SK-N-SH treated with all-trans-retinoic acid at 6 μM for 48 hours (cell line): ENCODE results near the gene FGG.

Experiments
- BACH2 ChIP-seq: fragments of 250-450 bp; sonication (Bioruptor Pico); IDR thresholded peaks from 2 replicates; pipeline ENCODE4 v1.9.0; 2021; ENCODE audit warnings: mild to moderate bottlenecking, borderline replicate concordance
- ESRRG ChIP-seq: fragments of 250-450 bp; sonication (Bioruptor Pico); IDR thresholded peaks from 2 replicates; pipeline ENCODE4 v1.6.1; 2021; ENCODE audit warnings: mild to moderate bottlenecking
- RARB ChIP-seq: fragments of 250-450 bp; sonication (Bioruptor Pico); IDR thresholded peaks from 2 replicates; pipeline ENCODE4 v1.8.0; 2021; ENCODE audit warnings: mild to moderate bottlenecking, moderate library complexity
- TCF4 ChIP-seq: fragments of 250-450 bp; sonication (Bioruptor Pico); IDR thresholded peaks from 2 replicates; pipeline ENCODE4 v1.8.0; 2021; ENCODE audit warnings: mild to moderate bottlenecking, moderate library complexity, borderline replicate concordance
- TOX ChIP-seq: fragments of 250-450 bp; sonication (Bioruptor Pico); IDR thresholded peaks from 2 replicates; pipeline ENCODE4 v1.8.0; 2021; ENCODE audit warnings: mild to moderate bottlenecking, moderate library complexity, borderline replicate concordance
- ZFP3 ChIP-seq: fragments of 250-450 bp; sonication (Bioruptor Pico); IDR thresholded peaks from 2 replicates; pipeline ENCODE4 v1.5.0; 2020; ENCODE audit warnings: mild to moderate bottlenecking, moderate library complexity
- ZNF565 ChIP-seq: fragments of 450-650 bp; formaldehyde crosslinking; conservative IDR thresholded peaks from 2 replicates; pipeline ENCODE4 v1.5.0; 2020; ENCODE audit warnings: low read depth, mild to moderate bottlenecking, moderate library complexity
- TF ChIP-seq, protein P1 (sequence below): fragments of 250-450 bp; sonication (Bioruptor Pico); IDR thresholded peaks from 2 replicates; pipeline ENCODE4 v1.8.0; 2020; ENCODE audit warnings: mild to moderate bottlenecking, moderate library complexity, borderline replicate concordance
- TF ChIP-seq, protein P2 (sequence below): fragments of 250-450 bp; sonication (Bioruptor Pico); IDR thresholded peaks from 2 replicates; pipeline ENCODE4 v1.5.1; 2021; ENCODE audit warnings: mild to moderate bottlenecking, moderate library complexity
- TF ChIP-seq, protein P3 (sequence below): fragments of 250-450 bp; sonication (Bioruptor Pico); IDR thresholded peaks from 2 replicates; pipeline ENCODE4 v1.8.0; 2021; ENCODE audit warnings: low read depth, mild to moderate bottlenecking, moderate library complexity, borderline replicate concordance

DNA sequence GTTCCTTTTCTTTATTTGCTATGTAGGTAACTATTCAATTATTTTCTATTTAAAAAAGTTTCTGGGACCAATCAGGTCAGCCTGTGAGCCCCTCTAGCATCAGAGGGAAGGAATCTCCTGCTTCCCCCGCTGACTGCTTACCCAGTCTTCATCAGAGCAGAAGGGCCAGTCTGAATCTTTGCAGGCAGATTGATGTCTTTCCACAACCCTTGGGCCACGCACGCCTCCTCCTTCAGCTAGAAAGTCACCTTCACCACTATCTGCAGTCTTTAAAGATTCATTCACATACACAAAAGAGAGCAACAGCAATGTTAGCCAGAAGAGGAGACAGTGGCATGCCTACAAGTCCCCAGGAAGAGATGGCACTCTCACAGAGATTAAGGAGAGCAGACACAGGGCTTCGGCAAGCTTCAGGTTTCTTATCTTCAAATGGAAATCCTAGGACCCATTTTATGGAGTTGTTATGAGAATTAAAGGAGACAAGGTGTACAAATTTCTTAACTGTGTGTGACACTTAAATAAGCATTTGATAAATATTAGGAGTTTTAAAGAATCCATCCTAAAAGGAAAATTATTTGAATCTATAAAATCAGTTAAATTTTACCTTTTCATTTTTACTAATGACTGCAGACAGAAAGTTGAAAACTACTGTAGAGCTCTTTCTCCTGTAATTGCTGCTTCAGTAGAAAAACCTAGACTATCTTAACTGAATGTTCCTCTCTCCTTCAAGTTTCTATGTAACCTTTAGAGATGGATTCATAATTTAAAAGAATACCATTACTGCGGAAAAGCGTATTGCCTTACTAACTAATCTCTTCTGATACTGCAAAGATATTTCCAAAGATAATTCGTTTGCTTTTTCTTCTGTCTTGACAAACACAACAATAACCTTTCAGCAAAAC lies 22.9 kb downstream of the FGG start:
- TF ChIP-seq, protein P1, sequence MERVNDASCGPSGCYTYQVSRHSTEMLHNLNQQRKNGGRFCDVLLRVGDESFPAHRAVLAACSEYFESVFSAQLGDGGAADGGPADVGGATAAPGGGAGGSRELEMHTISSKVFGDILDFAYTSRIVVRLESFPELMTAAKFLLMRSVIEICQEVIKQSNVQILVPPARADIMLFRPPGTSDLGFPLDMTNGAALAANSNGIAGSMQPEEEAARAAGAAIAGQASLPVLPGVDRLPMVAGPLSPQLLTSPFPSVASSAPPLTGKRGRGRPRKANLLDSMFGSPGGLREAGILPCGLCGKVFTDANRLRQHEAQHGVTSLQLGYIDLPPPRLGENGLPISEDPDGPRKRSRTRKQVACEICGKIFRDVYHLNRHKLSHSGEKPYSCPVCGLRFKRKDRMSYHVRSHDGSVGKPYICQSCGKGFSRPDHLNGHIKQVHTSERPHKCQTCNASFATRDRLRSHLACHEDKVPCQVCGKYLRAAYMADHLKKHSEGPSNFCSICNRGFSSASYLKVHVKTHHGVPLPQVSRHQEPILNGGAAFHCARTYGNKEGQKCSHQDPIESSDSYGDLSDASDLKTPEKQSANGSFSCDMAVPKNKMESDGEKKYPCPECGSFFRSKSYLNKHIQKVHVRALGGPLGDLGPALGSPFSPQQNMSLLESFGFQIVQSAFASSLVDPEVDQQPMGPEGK (CRISPR knock-in tag), result no peak
- no peak for TF ChIP-seq ZFP3 (CRISPR knock-in tag)
- no peak for TF ChIP-seq ZNF565 (CRISPR knock-in tag)
- no peak for TF ChIP-seq RARB (CRISPR knock-in tag)
- TF ChIP-seq TOX (CRISPR knock-in tag), result no peak
- TF ChIP-seq ESRRG (CRISPR knock-in tag), result no peak
- no peak for TF ChIP-seq BACH2
- TF ChIP-seq, protein P2, sequence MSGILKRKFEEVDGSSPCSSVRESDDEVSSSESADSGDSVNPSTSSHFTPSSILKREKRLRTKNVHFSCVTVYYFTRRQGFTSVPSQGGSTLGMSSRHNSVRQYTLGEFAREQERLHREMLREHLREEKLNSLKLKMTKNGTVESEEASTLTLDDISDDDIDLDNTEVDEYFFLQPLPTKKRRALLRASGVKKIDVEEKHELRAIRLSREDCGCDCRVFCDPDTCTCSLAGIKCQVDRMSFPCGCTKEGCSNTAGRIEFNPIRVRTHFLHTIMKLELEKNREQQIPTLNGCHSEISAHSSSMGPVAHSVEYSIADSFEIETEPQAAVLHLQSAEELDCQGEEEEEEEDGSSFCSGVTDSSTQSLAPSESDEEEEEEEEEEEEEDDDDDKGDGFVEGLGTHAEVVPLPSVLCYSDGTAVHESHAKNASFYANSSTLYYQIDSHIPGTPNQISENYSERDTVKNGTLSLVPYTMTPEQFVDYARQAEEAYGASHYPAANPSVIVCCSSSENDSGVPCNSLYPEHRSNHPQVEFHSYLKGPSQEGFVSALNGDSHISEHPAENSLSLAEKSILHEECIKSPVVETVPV, result no peak
- TF ChIP-seq, protein P3, sequence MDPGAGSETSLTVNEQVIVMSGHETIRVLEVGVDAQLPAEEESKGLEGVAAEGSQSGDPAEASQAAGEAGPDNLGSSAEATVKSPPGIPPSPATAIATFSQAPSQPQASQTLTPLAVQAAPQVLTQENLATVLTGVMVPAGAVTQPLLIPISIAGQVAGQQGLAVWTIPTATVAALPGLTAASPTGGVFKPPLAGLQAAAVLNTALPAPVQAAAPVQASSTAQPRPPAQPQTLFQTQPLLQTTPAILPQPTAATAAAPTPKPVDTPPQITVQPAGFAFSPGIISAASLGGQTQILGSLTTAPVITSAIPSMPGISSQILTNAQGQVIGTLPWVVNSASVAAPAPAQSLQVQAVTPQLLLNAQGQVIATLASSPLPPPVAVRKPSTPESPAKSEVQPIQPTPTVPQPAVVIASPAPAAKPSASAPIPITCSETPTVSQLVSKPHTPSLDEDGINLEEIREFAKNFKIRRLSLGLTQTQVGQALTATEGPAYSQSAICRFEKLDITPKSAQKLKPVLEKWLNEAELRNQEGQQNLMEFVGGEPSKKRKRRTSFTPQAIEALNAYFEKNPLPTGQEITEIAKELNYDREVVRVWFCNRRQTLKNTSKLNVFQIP, result no peak
- TF ChIP-seq TCF4 (CRISPR knock-in tag), result no peak
